Sciatic nerve (tissue), 2 donors: Measurements from ENCODE around the gene TBC1D30. TPM values are rescaled to one million over a fixed set of nuclear protein-coding genes. Genes with fewer than 3 reads are reported as not detected.

Source experiments
- ATAC-seq: fragments of 200-7000 bp; cut with Tn5 transposase; one replicate; pipeline ENCODE4 v1.9.1; 2020; ENCODE audit warnings: mild to moderate bottlenecking, moderate library complexity
- DNase-seq: peaks from one replicate; pipeline ENCODE4 v3.0.0-alpha.2; 2020; ENCODE audit warnings: low spot score
- intact Hi-C: fragments of 100-400 bp; cut with DNase I; formaldehyde crosslinking; loops from one replicate; pipeline ENCODE4 v1.14.2; 2022
- total RNA-seq: library from RNA; stranded (reverse); fragmentation: NEBNext Ultra II Directional; extraction: Animal tissue kit (Norgen Biotek cat#: 25700); gene quantifications from one replicate; pipeline ENCODE4 v1.2.1, GENCODE V29; 2021
- donor health status: DM: no; HTN: no; CAD: no.
- donor health status: DM: no; HTN: no; CAD: no.

Gene TBC1D30
- total RNA-seq, 1 donor from 2014 or later: 6.2 TPM

DNA sequence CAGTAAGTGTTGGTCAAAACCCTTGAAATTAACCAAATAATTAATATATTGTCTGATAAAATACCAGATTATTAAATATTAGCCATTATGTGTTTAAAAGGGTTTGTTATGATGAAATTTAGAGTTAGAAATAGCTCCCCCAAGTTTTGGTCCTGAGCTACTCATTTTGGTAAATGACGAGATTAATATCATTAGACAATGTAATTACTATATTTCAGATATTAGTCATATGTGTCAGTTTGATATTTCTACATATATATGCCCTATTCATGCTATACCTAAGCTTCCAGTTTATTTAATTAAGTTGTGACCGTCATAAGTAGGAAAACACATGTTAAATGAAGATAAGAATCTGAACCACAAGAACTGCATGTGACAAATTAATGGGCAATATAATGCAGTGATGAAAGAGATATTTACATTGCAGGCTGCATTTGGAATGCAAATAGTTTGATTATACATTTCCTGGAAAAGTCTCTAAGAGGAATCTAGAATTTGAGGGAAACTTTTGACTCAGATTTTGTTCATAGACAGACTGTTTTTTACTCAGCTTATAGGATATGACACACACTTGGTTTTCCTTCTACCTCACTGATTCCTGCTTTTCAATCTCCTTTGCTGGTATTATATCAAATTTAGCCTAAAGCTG is 70.5 kb downstream of the TBC1D30 start:
- DNase-seq (no peak), ATAC-seq (no peak)
- intact Hi-C loops: no loop called here

DNA sequence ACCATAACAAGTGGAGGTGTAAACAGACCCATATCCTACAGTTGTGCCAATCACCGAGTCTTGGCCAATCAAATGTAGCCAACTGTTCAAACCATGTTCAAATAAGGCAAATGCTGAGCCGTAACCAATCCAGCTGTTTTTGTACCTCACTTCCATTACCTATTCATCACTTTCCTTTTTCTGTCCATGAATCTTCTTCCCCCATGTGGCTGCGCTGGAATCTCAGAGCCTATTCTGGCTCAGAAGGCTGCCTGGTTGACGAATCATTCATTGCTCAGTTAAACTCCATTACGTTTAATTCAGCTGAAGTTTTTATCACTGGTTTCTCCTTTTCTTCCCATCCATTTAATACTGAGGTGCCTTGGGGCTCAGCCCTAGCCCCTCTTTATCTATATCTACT is 71.1 kb downstream of the TBC1D30 start:
- intact Hi-C loops: no loop called here
- ATAC-seq (no peak), DNase-seq (no peak)

DNA sequence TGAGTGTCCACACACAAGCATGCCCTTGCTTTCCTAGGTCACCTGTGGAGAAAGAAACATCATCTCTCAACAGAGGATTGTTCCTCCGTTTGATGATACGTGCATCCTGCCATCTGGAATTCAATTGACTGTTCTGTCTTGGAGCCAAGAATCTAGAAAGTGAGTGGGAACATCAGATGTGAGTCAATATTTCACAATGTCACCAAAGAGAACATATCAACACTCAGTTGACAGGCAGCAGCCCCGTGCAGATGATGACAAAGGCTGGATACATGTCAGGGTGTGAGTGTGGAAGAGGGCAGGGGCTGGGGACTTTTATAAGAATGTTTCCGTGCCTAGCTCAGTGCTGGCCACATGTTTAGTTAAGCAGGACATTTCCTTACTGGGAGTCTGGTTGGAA is 76.1 kb downstream of the TBC1D30 start:
- no peak for ATAC-seq
- no peak for DNase-seq
- intact Hi-C loops: no loop called here

DNA sequence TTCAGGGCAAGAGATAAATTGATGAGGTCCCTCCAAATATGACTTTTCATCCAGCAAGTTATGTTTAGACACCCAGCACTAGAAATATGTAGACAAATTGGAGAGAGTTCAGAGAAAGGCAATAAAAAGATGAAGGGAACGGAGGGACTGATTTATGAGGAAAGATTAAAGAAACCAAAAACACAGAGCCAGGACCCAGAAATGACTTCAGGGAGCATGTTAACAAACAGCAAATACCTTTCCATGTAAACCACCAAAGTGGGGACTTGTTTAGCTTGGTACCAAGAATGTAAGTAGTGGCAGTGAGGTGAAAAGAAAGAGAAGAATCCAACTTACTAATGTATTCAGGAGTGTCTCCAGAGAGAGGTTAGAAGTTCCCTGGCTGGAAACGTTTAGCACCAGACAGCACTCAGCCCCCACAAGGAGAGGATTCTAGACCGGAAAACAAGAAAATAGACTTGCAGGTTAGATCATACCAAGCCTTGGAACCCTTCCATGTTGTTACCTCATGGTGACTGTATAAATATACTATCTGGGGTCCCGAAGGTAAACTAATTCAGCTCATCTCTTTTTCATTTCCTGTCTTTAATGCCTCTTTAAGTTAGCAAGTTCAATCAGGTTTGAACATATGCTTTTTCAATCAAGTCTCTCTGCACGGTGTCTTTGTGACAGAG is 79.2 kb downstream of the TBC1D30 start:
- ATAC-seq (no peak), DNase-seq (no peak)
- intact Hi-C loops: no loop called here

DNA sequence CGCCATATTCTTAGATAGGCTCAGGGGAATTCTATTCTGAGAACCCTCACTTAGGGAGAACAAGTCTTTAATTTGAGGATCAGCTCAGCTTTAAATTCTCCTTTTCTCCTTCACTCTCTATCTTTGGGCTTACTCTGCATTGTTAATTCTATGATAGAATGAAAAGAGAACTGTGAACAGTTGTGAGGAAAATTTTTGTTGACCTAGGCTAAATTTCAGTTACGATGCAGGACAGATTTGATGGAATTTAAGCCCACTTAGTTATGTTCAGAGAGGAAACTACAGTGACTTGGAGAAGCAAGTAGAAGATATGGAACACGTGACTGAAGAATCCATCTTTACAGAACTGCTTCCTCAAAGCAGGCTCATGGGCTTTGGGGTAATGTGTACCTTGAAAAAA is 82.7 kb downstream of the TBC1D30 start:
- ATAC-seq: no peak
- intact Hi-C loops: no loop called here
- DNase-seq: no peak

DNA sequence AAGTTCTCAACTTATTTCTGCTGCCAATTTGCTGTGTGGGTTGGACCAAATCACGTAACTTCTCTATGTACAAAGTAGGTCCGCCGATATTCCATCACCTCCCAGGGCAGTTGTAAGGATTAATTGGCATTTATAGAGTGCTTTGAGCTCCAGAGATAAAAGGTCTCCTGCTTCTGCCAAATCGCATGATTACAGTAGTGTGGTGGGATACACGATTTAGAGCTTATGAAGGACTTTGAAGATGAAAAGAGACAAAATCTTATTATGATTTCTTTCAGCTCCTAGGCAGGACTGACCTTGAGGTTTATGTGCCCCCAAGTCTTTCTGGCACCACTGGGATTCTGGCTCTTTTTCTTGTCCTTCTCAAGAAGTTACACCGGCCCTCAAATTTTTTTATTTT is 84.7 kb downstream of the TBC1D30 start:
- intact Hi-C loops: no loop called here
- DNase-seq (no peak), ATAC-seq (no peak)

DNA sequence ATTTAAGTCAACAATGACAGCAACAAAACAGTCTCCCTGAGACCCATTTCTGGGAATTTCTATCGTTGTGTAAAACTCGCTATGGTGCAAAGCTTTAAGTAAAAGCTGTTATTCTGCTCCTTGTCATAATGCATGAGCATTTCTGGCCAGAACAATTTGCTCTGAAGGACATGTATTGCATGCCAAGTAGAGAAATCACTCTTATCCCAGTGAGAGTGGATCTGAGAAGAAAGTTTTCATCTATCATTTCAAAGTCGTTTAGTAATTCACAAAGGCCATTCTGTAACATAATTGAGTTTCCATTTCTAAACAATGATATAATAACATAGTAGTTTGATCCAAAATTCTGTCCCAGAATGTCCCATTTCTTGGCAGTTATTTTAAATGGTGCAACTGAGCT is 86.6 kb downstream of the TBC1D30 start:
- DNase-seq (no peak), ATAC-seq (no peak)
- intact Hi-C loops: no loop called here

DNA sequence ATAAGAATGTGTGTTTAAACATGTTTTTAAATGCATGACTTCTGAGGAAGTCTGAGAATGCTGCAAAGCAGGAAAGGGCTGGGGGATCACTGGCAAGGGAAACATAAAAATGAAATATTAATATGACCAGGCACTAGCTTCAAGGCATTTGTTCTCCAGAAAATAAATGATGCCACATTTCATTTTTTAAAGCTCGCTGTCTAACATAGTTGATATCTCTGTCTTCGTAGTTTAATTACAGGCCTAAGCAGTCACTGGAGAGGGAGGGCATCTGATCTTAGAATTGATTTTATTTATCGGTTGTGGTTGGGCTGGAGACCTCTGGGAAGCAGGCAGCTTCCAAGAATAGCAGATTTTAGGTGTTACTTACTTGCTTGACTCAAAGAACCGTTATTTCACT is 87.5 kb downstream of the TBC1D30 start:
- intact Hi-C loops: no loop called here
- ATAC-seq (no peak), DNase-seq (no peak)

DNA sequence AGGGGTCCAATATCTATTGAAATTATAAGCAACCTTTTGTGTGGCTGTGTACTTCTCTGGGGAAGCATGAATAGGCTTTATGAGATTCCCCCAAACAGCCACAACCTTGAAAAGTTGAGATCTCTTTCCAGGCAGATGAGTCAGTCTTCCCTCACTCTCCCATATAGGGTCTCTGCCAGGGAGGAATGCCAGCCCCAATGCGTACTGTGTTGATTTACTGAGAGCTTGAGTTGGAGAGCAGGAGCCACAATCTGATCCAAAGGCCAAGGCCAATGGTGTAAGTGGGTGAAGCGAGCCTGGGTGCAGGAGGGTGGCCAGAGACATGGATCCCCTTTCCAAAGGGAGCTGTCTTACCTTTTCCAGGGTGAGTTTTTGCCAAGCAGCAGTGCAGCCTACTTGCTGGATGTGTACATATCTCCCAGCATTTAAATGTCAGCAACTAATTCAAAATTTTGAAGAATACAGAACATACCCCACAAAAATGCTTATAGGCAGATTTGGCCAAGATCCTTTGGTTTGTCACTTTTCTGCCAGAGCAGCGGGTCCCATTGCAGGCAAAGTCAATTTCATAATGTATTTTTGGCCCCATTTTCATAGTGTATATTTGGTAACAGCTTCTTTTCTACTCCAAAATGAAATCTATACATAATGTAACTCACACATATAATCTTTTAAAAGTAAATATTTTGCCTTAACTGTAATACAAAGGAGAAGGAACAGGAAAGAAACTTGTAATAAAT is 88.2 kb downstream of the TBC1D30 start:
- DNase-seq (no peak), ATAC-seq (peak; percentile 15)
- intact Hi-C loops: no loop called here

DNA sequence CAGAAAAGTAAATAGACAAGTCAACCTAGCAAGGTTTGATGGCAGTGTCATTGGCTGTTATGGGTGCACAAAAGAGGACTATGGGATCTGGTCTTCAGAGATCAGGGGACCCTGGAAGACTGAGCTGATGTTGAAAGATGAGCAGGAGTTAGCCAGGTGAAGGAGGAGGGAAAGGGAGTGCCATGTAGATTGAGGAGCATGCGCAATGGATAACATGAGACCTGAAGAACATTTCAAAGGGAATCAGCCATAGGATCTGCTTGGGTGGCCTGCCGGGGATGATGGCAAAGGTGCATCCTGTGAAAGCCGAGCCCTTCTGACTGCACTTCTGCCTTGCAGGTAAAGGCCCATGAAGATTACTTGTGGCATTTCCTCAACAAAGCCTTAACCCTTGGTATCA is 90.8 kb downstream of the TBC1D30 start:
- DNase-seq (no peak), ATAC-seq (no peak)
- intact Hi-C loops: no loop called here

DNA sequence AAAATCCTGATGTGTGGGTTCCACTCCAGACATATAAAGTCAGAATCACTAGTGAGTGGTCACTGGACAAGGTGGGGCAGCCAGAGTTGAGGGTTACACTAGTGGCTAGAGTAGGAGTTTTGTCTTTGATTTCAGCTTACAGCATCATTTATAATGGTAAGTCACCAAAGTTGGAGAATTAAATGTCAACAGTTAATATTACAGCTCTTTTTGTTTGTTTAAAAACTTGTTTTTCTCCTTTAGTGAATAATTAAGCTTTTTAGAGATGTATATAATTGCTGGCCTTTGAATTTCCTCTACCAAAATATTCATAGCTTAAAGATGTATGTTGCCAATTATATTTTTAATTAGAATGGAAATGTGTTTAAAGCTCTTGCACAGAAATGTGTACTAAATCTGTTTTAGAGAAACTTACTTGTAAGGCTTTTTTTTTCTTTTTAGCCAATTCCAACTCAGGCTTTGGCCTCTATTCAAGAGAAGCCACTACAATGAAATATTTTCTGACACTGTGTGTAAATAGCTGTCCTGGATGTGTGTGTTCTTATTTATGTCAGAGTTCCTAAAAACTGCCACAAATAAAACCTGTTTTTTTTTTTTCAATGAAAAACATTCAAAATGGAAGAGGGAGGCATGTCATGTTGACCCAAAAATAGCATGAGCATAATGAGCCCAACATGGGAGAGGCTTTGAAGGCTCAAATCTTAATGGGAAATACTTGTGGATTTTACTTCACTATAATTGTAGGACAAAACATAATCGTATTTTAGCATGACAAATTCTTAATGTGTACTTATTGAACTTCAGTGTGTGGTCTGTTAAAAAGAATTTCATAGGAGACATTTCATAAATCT is 92.2 kb downstream of the TBC1D30 start:
- intact Hi-C loops: no loop called here
- DNase-seq: no peak
- no peak for ATAC-seq

DNA sequence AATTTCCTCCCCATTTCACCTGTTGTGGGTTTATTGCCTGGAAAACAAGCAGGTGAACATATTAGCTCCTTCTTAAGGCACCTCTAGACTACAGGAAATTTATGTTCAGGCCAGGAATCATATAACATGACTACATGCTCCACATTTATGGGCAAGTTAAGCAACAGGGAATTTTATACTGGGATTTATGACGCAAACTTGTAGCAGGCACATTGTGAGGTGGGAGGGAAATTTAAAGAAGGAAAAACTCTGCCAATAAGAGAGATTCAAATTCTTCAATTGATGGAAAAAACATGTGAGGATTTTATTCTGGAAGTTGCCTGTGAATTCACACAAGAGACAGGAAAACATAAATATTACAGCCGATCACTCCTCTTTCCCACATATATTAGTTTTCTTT is 93.9 kb downstream of the TBC1D30 start:
- ATAC-seq: no peak
- DNase-seq: no peak
- intact Hi-C loops: no loop called here

DNA sequence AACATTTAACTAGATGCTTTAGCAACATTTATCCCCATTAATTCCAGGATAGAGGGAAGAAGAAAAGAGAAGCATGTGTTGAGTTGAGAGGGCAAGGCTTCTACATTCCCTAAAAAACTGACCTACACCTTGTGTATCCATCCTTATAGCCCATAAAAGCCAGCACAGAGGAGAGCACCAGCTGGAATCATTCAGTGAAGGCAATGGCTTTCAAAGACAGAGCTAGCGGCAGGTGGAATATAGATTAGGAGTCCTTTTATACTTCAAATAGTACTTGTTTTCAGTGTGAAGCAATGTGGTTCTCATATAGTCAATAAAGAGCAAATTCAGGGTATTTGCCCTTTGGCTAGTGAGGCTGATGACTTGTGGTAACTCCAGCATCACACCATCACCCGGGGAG is 94.4 kb downstream of the TBC1D30 start:
- intact Hi-C loops: no loop called here
- DNase-seq (no peak), ATAC-seq (no peak)

DNA sequence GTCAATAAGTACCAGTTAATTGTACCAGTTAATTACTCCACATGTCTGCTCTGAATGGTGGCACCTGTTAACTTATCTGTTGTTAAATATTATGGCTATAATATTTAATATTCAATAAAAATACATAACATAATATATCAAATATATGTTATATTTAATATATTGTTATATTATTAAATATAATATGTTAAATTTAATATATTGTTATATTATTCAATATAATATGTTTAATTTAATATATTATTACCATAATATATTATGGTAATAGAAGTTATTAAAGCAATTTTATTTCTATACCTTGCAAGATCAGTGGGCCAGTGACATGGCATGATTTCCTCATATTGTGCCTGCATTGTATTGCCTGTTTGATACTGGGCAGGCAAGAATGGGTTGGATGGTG is 98.4 kb downstream of the TBC1D30 start:
- no peak for ATAC-seq
- intact Hi-C loops: no loop called here
- DNase-seq: no peak

DNA sequence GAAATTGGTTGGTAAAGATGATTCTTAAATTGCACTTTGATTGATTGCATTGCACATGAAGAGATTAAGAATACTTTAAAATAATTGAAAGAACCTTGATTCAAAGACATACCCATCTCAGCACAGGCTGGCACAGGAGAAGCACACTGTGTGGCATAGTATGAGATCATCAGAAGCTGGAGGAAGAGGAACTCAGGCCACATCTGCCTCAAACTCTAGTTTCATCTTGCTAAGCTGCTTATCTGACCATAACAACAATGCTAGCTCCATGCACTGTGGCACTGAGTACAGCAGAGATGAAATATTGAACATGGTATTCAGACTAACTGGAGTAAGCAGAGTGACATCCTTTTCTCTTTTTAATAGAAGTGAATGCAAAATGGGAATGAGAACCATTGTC is 99.1 kb downstream of the TBC1D30 start:
- intact Hi-C loops: no loop called here
- ATAC-seq: no peak
- no peak for DNase-seq

Other genes with a start within 250 kb of the TBC1D30 start
- gene RASSF3, start 214.2 kb upstream of the TBC1D30 start, total RNA-seq: 49.3 TPM
- 82.8 TPM for gene GNS, start 65.2 kb upstream of the TBC1D30 start, total RNA-seq